ENCODE results near the gene FGD1.

FGD1 gene

DNA sequence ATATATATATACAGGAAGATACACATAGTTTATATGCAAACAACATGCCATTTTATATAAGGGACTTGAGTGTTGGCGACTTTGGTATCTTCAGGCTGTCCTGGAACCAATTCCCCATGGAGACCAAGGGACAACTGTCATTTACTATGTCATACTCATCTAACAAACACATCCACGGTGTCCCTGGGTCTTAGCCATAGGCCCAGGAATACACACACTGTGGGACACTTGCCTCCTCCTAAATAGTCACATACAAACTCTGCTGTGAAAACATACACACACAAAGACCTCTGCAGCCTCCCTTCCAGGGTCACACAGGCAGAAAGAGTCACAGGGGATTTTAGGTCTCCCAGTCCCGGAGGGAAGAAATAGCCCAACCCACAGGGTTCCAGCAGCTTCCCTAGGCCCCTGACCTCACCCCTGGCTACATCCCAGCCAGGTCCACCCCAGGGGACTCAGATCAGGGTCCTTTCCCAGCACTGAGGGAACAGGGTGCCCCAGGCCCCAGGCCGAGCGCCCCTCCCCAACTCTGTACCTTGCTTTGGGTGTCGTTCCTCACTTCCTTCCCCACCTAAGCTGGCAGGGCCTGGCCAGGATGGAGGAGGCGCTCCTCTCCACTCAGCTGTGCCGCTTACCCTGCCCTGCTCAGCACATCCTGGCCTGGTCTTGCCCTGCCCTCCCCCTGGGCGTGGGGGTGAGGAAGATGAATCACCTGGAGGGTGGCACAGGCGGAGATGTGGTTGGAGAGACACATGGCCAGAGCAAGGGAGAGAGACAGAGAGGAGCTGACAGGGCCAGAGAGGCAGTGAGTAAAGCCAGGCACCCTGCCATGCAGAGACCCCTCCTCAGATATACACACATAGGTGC is 21.8 kb downstream of the FGD1 start:
- in situ Hi-C loops (cut with HindIII; ENCODE audit: low sequenced_read_pairs) = no loop called here
- no peak overlapping the region for H3K4me3 ChIP-seq (ENCODE audit: low read depth, low read length)
- TF ChIP-seq, protein P1, sequence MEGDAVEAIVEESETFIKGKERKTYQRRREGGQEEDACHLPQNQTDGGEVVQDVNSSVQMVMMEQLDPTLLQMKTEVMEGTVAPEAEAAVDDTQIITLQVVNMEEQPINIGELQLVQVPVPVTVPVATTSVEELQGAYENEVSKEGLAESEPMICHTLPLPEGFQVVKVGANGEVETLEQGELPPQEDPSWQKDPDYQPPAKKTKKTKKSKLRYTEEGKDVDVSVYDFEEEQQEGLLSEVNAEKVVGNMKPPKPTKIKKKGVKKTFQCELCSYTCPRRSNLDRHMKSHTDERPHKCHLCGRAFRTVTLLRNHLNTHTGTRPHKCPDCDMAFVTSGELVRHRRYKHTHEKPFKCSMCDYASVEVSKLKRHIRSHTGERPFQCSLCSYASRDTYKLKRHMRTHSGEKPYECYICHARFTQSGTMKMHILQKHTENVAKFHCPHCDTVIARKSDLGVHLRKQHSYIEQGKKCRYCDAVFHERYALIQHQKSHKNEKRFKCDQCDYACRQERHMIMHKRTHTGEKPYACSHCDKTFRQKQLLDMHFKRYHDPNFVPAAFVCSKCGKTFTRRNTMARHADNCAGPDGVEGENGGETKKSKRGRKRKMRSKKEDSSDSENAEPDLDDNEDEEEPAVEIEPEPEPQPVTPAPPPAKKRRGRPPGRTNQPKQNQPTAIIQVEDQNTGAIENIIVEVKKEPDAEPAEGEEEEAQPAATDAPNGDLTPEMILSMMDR (IDR thresholded peaks at IDR 0.05; ENCODE audit: low read depth, low read length, missing control alignments) = no peak
- DNase-seq (ENCODE audit: low read depth) = no peak

- no peak for DNase-seq (ENCODE audit: low read depth)
These were observed 25.8 kb downstream of the FGD1 start for GRCh38 chrX:54470054-54470760.

GRCh38 chrX:54452920-54453319 is 43.1 kb downstream of the FGD1 start:
- H3K4me3 ChIP-seq (ENCODE audit: low read depth, low read length) = no peak overlapping the region
- no peak for DNase-seq (ENCODE audit: low read depth)
- TF ChIP-seq, protein P1 (IDR thresholded peaks at IDR 0.05; ENCODE audit: low read depth, low read length, missing control alignments) = peak; percentile 36
- in situ Hi-C loops (cut with HindIII; ENCODE audit: low sequenced_read_pairs) = no loop called here

More at GRCh38 chrX:54470054-54470760, 25.8 kb downstream of the FGD1 start:
- in situ Hi-C loops (cut with HindIII; ENCODE audit: low sequenced_read_pairs) = no loop called here
- TF ChIP-seq, protein P1 (IDR thresholded peaks at IDR 0.05; ENCODE audit: low read depth, low read length, missing control alignments) = no peak
- no peak overlapping the region for H3K4me3 ChIP-seq (ENCODE audit: low read depth, low read length)

GRCh38 chrX:54449929-54450328 is 46.1 kb downstream of the FGD1 start:
- no peak for DNase-seq (ENCODE audit: low read depth)
- H3K4me3 ChIP-seq (ENCODE audit: low read depth, low read length) = no peak overlapping the region
- in situ Hi-C loops (cut with HindIII; ENCODE audit: low sequenced_read_pairs) = no loop called here
- TF ChIP-seq, protein P1 (IDR thresholded peaks at IDR 0.05; ENCODE audit: low read depth, low read length, missing control alignments) = no peak

DNA sequence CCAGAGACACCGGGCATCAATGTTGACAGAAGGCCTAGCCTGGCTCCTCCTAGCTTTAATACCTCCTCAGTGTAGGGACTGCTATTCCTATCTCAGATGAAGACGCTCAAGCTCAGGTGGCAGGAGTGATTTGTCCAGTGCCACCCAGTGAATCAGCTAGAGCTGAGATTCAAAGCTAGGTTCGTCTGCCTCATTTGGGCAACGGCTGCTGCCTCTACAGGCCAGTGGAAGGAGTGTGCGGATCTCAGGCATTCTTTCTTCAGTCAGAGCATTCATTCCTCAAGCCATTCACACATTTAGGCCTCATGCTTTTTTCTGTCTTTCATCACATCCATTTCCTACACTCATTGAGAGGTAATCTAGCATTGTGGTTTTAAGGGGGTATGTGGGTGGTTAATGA is 48.6 kb downstream of the FGD1 start:
- no peak for DNase-seq (ENCODE audit: low read depth)
- TF ChIP-seq, protein P1 (IDR thresholded peaks at IDR 0.05; ENCODE audit: low read depth, low read length, missing control alignments) = peak; percentile 16
- in situ Hi-C loops (cut with HindIII; ENCODE audit: low sequenced_read_pairs) = no loop called here
- H3K4me3 ChIP-seq (ENCODE audit: low read depth, low read length) = no peak overlapping the region

DNA sequence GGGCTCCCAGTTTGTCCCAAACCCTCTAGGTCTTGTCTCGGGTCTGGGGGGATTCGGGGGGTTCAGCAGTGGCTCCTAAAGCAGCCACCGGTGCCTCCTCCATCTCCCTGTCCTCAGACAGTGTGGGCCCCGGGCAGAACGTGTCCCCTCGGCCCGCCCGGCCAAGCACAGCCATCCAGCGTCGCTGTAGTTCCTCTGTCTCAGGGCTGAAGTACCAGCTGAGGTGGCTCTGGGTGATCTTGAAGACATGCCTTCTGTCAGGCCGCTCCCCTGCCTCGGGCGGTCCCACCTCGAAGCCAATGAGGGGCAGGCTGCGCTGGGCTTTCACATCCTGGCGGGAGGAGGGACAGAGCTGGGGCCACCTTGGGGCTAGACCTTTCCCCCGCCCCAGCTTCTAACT is 50.0 kb downstream of the FGD1 start:
- DNase-seq (ENCODE audit: low read depth) = no peak
- in situ Hi-C loops (cut with HindIII; ENCODE audit: low sequenced_read_pairs) = no loop called here
- TF ChIP-seq, protein P1 (IDR thresholded peaks at IDR 0.05; ENCODE audit: low read depth, low read length, missing control alignments) = no peak
- no peak overlapping the region for H3K4me3 ChIP-seq (ENCODE audit: low read depth, low read length)

Data from astrocyte of the cerebellum (primary cell).